ENCODE measurements around the gene HS6ST3. TPM values are rescaled to one million over a fixed set of nuclear protein-coding genes. Genes with fewer than 3 reads are reported as not detected.

HS6ST3 gene
- total and polyA plus RNA-seq, 2 of the 13 experiments (the other 11 are each of a cell fraction or from before 2014, with no cell fraction given), result not detected

GRCh38 chr13:96052656-96053002, 37.3 kb upstream of the HS6ST3 start (continued):
- no peak for TF ChIP-seq ZNF142 (CRISPR knock-in tag; IDR thresholded peaks at IDR 0.05)
- TF ChIP-seq IRX3 (CRISPR knock-in tag; IDR thresholded peaks at IDR 0.05; ENCODE audit: borderline replicate concordance, low read depth), result no peak
- TF ChIP-seq, protein P1, sequence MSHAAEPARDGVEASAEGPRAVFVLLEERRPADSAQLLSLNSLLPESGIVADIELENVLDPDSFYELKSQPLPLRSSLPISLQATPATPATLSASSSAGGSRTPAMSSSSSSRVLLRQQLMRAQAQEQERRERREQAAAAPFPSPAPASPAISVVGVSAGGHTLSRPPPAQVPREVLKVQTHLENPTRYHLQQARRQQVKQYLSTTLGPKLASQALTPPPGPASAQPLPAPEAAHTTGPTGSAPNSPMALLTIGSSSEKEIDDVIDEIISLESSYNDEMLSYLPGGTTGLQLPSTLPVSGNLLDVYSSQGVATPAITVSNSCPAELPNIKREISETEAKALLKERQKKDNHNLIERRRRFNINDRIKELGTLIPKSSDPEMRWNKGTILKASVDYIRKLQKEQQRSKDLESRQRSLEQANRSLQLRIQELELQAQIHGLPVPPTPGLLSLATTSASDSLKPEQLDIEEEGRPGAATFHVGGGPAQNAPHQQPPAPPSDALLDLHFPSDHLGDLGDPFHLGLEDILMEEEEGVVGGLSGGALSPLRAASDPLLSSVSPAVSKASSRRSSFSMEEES (CRISPR knock-in tag; IDR thresholded peaks at IDR 0.05), result no peak
- TF ChIP-seq, protein P2, sequence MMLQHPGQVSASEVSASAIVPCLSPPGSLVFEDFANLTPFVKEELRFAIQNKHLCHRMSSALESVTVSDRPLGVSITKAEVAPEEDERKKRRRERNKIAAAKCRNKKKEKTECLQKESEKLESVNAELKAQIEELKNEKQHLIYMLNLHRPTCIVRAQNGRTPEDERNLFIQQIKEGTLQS (CRISPR knock-in tag; IDR thresholded peaks at IDR 0.05), result 0 out of 2 replicates have a peak, but pooled peaks have one; percentile 17
- no peak for TF ChIP-seq ZNF788 (CRISPR knock-in tag; IDR thresholded peaks at IDR 0.05; ENCODE audit: borderline replicate concordance)
- TF ChIP-seq ZNF605 (CRISPR knock-in tag; IDR thresholded peaks at IDR 0.05), result no peak
- TF ChIP-seq, protein P3, sequence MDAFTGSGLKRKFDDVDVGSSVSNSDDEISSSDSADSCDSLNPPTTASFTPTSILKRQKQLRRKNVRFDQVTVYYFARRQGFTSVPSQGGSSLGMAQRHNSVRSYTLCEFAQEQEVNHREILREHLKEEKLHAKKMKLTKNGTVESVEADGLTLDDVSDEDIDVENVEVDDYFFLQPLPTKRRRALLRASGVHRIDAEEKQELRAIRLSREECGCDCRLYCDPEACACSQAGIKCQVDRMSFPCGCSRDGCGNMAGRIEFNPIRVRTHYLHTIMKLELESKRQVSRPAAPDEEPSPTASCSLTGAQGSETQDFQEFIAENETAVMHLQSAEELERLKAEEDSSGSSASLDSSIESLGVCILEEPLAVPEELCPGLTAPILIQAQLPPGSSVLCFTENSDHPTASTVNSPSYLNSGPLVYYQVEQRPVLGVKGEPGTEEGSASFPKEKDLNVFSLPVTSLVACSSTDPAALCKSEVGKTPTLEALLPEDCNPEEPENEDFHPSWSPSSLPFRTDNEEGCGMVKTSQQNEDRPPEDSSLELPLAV (CRISPR knock-in tag; conservative IDR thresholded peaks at IDR 0.05; ENCODE audit: low read depth), result no peak
- TF ChIP-seq ZBTB21 (CRISPR knock-in tag; IDR thresholded peaks at IDR 0.05), result peak; percentile 93
- TF ChIP-seq, protein P4, sequence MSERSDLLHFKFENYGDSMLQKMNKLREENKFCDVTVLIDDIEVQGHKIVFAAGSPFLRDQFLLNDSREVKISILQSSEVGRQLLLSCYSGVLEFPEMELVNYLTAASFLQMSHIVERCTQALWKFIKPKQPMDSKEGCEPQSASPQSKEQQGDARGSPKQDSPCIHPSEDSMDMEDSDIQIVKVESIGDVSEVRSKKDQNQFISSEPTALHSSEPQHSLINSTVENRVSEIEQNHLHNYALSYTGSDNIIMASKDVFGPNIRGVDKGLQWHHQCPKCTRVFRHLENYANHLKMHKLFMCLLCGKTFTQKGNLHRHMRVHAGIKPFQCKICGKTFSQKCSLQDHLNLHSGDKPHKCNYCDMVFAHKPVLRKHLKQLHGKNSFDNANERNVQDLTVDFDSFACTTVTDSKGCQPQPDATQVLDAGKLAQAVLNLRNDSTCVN (CRISPR knock-in tag; IDR thresholded peaks at IDR 0.05; ENCODE audit: borderline replicate concordance), result no peak
